GM12878 (cell line): ENCODE results near the gene KIAA1217. TPM values are rescaled to one million over a fixed set of nuclear protein-coding genes. Genes with fewer than 3 reads are reported as not detected.

Source experiments
- ATAC-seq: fragments of 200-7000 bp; cut with Tn5 transposase; 3 replicates; pipeline ENCODE4 v1.9.1; 2020; ENCODE audit warnings: mild to moderate bottlenecking, moderate library complexity
- BruUV-seq: library from RNA; stranded (reverse); fragments of 400-500 nt; replicated peaks from 2 replicates; lab custom pipeline; 2021; lab: Mats Ljungman, UMichigan
- CTCF ChIA-PET: fragments of 300-600 bp; sonication (Branson Sonifier 250); formaldehyde crosslinking; extraction: SDS; loops from one replicate; lab custom pipeline; 2021; ENCODE audit warnings: inconsistent platforms; lab: Yijun Ruan, JAX
- POLR2A ChIA-PET: fragments of 350-600 bp; formaldehyde crosslinking; extraction: SDS; loops from one replicate; lab custom pipeline; 2021; ENCODE audit warnings: inconsistent platforms; lab: Charles Lee
- RAD21 ChIA-PET: fragments of 300-600 bp; sonication (Branson Sonifier 250); formaldehyde crosslinking; loops from one replicate; lab custom pipeline; 2023; ENCODE audit warnings: antibody characterized with exemption; ENCODE audit not compliant: unreplicated experiment; lab: Charles Lee
- SMC1A ChIA-PET: fragments of 300-600 bp; sonication (Branson Sonifier 250); formaldehyde crosslinking; loops from one replicate; lab custom pipeline; 2023; ENCODE audit not compliant: unreplicated experiment, uncharacterized antibody; lab: Charles Lee
- DNase-seq: peaks from one replicate; pipeline ENCODE4 v3.0.0-alpha.2; 2011; ENCODE audit warnings: low read depth, low spot score
- FAIRE-seq: peaks from 3 replicates; lab custom pipeline; 2011; peaks lifted over from hg19 to GRCh38; lab: Jason Lieb, UNC
- H2AFZ ChIP-seq: 2 replicates; pipeline ENCODE4 v1.6.0; 2011; ENCODE audit warnings: low read depth, low read length, control low read depth; ENCODE audit not compliant: control insufficient read depth
- H3K27ac ChIP-seq: 2 replicates; pipeline ENCODE4 v1.5.1; 2011; ENCODE audit warnings: control low read depth; ENCODE audit not compliant: control insufficient read depth, insufficient read depth
- H3K27me3 ChIP-seq, 2 experiments: replicated peaks in 1 of 2; 2 replicates each; pipeline versions ENCODE4 v1.6.0 to v1.6.1; 2011; ENCODE audit warnings: low read length in 1 of 2; ENCODE audit not compliant: control insufficient read depth in 2 of 2, insufficient read depth in 2 of 2
- H3K36me3 ChIP-seq, 2 experiments: 2 replicates each; pipeline ENCODE4 v1.5.1; 2011; ENCODE audit warnings: low read length in 1 of 2; ENCODE audit not compliant: control insufficient read depth in 2 of 2, insufficient read depth in 2 of 2
- H3K4me1 ChIP-seq: 2 replicates; pipeline ENCODE4 v1.6.1; 2011; ENCODE audit warnings: mild to moderate bottlenecking, low read length, moderate library complexity, mixed read lengths; ENCODE audit not compliant: control insufficient read depth, insufficient read depth
- H3K4me2 ChIP-seq: 2 replicates; pipeline ENCODE4 v1.6.0; 2011; ENCODE audit warnings: control low read depth; ENCODE audit not compliant: control insufficient read depth, insufficient read depth
- H3K4me3 ChIP-seq: fragments of 200-600 bp; sonication (generic); 2 replicates; pipeline ENCODE4 v1.5.1; 2016
- H3K79me2 ChIP-seq: 2 replicates; pipeline ENCODE4 v1.6.0; 2011; ENCODE audit warnings: low read length; ENCODE audit not compliant: control insufficient read depth, insufficient read depth
- H3K9ac ChIP-seq: 2 replicates; pipeline ENCODE4 v1.8.0; 2011; ENCODE audit warnings: low read length, control low read depth, mixed read lengths; ENCODE audit not compliant: control insufficient read depth, insufficient read depth
- H3K9me3 ChIP-seq: replicated peaks from 3 replicates; pipeline ENCODE4 v1.5.1; 2011; ENCODE audit warnings: mild to moderate bottlenecking, low read length; ENCODE audit not compliant: control insufficient read depth, insufficient read depth
- H4K20me1 ChIP-seq: 2 replicates; pipeline ENCODE4 v1.6.0; 2011; ENCODE audit not compliant: control insufficient read depth, insufficient read depth
- ASH2L ChIP-seq: fragments of 300-600, 200-600 bp; sonication (generic); IDR thresholded peaks from 2 replicates; pipeline ENCODE4 v1.6.1; 2017; ENCODE audit warnings: low read depth, mild to moderate bottlenecking, borderline replicate concordance
- HDGF ChIP-seq: fragments of 450-650 bp; IDR thresholded peaks from 2 replicates; pipeline ENCODE4 v1.6.1; 2016; ENCODE audit warnings: antibody characterized with exemption
- IRF5 ChIP-seq: fragments of 450-650 bp; IDR thresholded peaks from 2 replicates; pipeline ENCODE4 v1.6.1; 2017; ENCODE audit warnings: borderline replicate concordance
- KAT2A ChIP-seq: conservative IDR thresholded peaks from 2 replicates; pipeline ENCODE4 v1.6.1; 2011; ENCODE audit warnings: low read depth, low read length; ENCODE audit not compliant: control insufficient read depth
- NFXL1 ChIP-seq: fragments of 450-650 bp; IDR thresholded peaks from 2 replicates; pipeline ENCODE4 v1.6.1; 2017; ENCODE audit warnings: antibody characterized with exemption, mild to moderate bottlenecking, borderline replicate concordance
- RELB ChIP-seq: fragments of 450-650 bp; IDR thresholded peaks from 2 replicates; pipeline ENCODE4 v1.6.1; 2017; ENCODE audit warnings: low read depth, mild to moderate bottlenecking, moderate library complexity
- SMC3 ChIP-seq: IDR thresholded peaks from 2 replicates; pipeline ENCODE4 v1.6.1; 2011; ENCODE audit warnings: low read length, improper control_type of control experiment, borderline replicate concordance
- TCF3 ChIP-seq: IDR thresholded peaks from 2 replicates; pipeline ENCODE4 v1.6.1; 2012; ENCODE audit warnings: low read depth, mild to moderate bottlenecking, low read length, borderline replicate concordance; ENCODE audit not compliant: insufficient read depth
- ZNF24 ChIP-seq: fragments of 450-650 bp; IDR thresholded peaks from 2 replicates; pipeline ENCODE4 v1.6.1; 2017; ENCODE audit warnings: antibody characterized with exemption, mild to moderate bottlenecking
- WGBS: methylation state at CpG from one replicate; pipeline ENCODE4 v1.1.6; 2016; ENCODE audit warnings: low lambda C conversion rate; ENCODE audit not compliant: insufficient replicate concordance, insufficient coverage; ENCODE audit errors: missing lambda C conversion rate; 5-methylcytosine and 5-hydroxymethylcytosine counted together
- in situ Hi-C: fragments of 300-500 bp; cut with MboI; formaldehyde crosslinking; loops from 9 replicates; pipeline ENCODE4 v1.14.3; 2018; ENCODE audit warnings: mixed read lengths
- intact Hi-C: fragments of 100-400 bp; cut with micrococcal nuclease; formaldehyde crosslinking; loops from one replicate; pipeline ENCODE4 v1.14.2; 2022; ENCODE audit not compliant: unreplicated experiment
- polyA plus RNA-seq, 11 experiments: library from polyadenylated mRNA; depleted of rRNA in 4 of 11; unstranded in 6 of 11; stranded (reverse) in 5 of 11; fragments of >200 nt; fragmentation: Nextera tagmentation in 4 of 11; fragmentation: Illumina TruSeq in 1 of 11; extraction: Ambion mirVana in 4 of 11; extraction: Trizol in 1 of 11; gene quantifications; 1 replicate in 1 of 11; 2 replicates in 10 of 11; pipeline versions ENCODE4 v1.2.1 to v1.2.3, GENCODE V29; 2011 to 2016; ENCODE audit warnings: inconsistent platforms in 2 of 11, missing spikeins in 2 of 11, low read depth in 1 of 11
- total RNA-seq, 4 experiments: library from RNA; depleted of rRNA in 3 of 4; stranded (reverse); fragments of >200 nt in 3 of 4; fragmentation: Illumina TruSeq in 1 of 4; extraction: Trizol in 1 of 4; gene quantifications; 2 replicates each; pipeline versions ENCODE4 v1.2.1 to v1.2.3, GENCODE V29; 2013 to 2021

KIAA1217 gene
- total and polyA plus RNA-seq, 10 of the 15 experiments (the other 5 are each of a cell fraction or from before 2014, with no cell fraction given) = 0.57 to 3.8 (median 2.1) TPM

GRCh38 chr10:24240041-24240751 lies 31.3 kb downstream of the KIAA1217 start:
- 60% methylated on average over 8 of the region's 8 CpGs for WGBS
- SMC1A ChIA-PET = interaction anchor here (2.0 kb wide), 1 partner anchor 12 kb away, joined by 7 read pairs; no protein-coding TSS in a partner anchor
- BruUV-seq = no TSS peak
- FAIRE-seq = no peak
- no peak for TF ChIP-seq IRF5
- no peak for TF ChIP-seq RELB
- TF ChIP-seq TCF3 = no peak
- no peak for TF ChIP-seq NFXL1
- no peak for TF ChIP-seq HDGF
- no peak for TF ChIP-seq ASH2L
- TF ChIP-seq SMC3 = no peak
- no peak for TF ChIP-seq KAT2A
- TF ChIP-seq ZNF24 = no peak
- TF ChIP-seq, all 136 proteins: peak for 0
- H3K4me1 ChIP-seq = no peaks in the 10 kb centered on the region
- no peak overlapping the region for H3K9ac ChIP-seq
- ChIA-PET POLR2A (no interaction called here), RAD21 (interaction anchor here (1.1 kb wide), 1 partner anchor 279 kb away, joined by 3 read pairs; no protein-coding TSS in a partner anchor), CTCF (interaction anchor here (0.9 kb wide), 1 partner anchor 29 kb away, joined by 3 read pairs; no protein-coding TSS in a partner anchor)
- DNase-seq (no peak), ATAC-seq (no peak)
- intact Hi-C loops = no loop called here
- H3K36me3 ChIP-seq = no peaks in the 10 kb centered on the region
- no peak overlapping the region for H3K4me2 ChIP-seq
- H2AFZ ChIP-seq = no peak overlapping the region
- H4K20me1 ChIP-seq = no peaks in the 10 kb centered on the region
- H3K27ac ChIP-seq = no peak overlapping the region
- no peaks in the 10 kb centered on the region for H3K9me3 ChIP-seq
- in situ Hi-C loops = no loop called here
- H3K4me3 ChIP-seq = no peak overlapping the region
- H3K27me3 ChIP-seq = no peaks in the 10 kb centered on the region
- H3K79me2 ChIP-seq = no peaks in the 10 kb centered on the region
